Activated T-helper 1 cell treated with anti-CD3 and anti-CD28 coated beads, Interleukin-12 subunit alpha, Interleukin-12 subunit beta, Interleukin-2, Interleukin-4 antibody, amounts not matched to agents 30 ng/mL and 10 ng/mL and 1 ng/mL, durations not matched to agents 14 hours and 24 hours and 36 hours (primary cell): Measurements from ENCODE around the gene LGALS7. TPM values are rescaled to one million over a fixed set of nuclear protein-coding genes. Genes with fewer than 3 reads are reported as not detected.
A peak's percentile ranks its signal among the peaks of the same experiment; 100 is the strongest.

Source experiments
- DNase-seq: peaks from one replicate; pipeline ENCODE4 v3.0.0; 2021; ENCODE audit warnings: low spot score
- H3K27ac Mint-ChIP-seq: one replicate; pipeline ENCODE4 v1.8.0; 2021; ENCODE audit warnings: mild to moderate bottlenecking, mixed read lengths
- H3K27me3 Mint-ChIP-seq: one replicate; pipeline ENCODE4 v1.8.0; 2022; ENCODE audit warnings: mild to moderate bottlenecking, moderate library complexity, mixed read lengths; ENCODE audit not compliant: insufficient read depth
- H3K36me3 Mint-ChIP-seq: one replicate; pipeline ENCODE4 v1.8.0; 2021; ENCODE audit warnings: low read depth, mixed read lengths
- H3K4me1 Mint-ChIP-seq: one replicate; pipeline ENCODE4 v1.8.0; 2021; ENCODE audit warnings: low read depth, mixed read lengths
- H3K4me3 Mint-ChIP-seq: one replicate; pipeline ENCODE4 v1.8.0; 2021; ENCODE audit warnings: mild to moderate bottlenecking, moderate library complexity, mixed read lengths
- H3K9me3 Mint-ChIP-seq: one replicate; pipeline ENCODE4 v1.8.0; 2021; ENCODE audit warnings: mixed read lengths
- intact Hi-C: fragments of 100-400 bp; cut with micrococcal nuclease; formaldehyde crosslinking; loops from one replicate; pipeline ENCODE4 v1.15.1; 2024
- total RNA-seq: library from RNA; stranded (reverse); gene quantifications from 2 replicates; pipeline ENCODE4 v1.2.3, GENCODE V29; 2022

LGALS7 gene
- total RNA-seq, 1 donor from 2014 or later = not detected

DNA sequence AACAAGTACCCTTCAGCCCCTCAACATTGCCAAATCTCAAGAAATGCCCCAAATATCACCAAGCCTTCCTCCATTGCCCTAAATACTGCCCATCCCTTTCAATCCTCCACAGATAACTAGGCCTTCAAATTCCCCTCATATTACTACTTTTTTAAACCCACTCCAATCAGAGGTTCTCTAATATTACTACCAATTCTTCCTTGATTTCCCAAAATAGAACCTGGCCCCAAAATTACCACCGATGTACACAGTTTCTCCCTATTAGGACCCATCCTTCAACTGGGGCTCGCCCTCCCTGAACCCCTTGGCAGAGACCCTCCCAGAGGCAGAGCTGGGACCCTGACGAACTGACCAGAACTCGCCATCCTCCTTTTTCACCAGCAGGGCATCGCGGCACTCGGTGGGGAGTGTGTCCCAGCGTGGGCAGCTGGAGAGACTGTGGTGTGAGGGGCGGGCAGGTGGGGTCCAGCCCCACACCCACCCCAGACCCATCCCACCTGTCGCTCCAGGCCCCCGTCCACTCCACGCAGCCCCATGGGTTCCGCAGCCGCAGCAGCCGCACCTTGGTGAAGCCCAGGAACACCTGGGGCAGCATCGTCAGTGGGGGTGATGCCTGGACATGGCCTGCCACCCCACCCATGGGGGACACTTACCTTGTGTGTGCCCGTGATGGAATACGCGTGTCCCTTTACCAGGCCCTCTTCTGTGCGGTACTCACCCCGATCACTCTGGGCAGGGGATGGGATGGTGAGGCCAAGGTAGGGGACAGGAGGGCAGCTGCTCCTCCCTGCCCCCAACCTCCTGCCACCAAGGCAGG, 35.2 kb downstream of the LGALS7 start:
- H3K4me3 Mint-ChIP-seq = peak overlapping the region; percentile 57

DNA sequence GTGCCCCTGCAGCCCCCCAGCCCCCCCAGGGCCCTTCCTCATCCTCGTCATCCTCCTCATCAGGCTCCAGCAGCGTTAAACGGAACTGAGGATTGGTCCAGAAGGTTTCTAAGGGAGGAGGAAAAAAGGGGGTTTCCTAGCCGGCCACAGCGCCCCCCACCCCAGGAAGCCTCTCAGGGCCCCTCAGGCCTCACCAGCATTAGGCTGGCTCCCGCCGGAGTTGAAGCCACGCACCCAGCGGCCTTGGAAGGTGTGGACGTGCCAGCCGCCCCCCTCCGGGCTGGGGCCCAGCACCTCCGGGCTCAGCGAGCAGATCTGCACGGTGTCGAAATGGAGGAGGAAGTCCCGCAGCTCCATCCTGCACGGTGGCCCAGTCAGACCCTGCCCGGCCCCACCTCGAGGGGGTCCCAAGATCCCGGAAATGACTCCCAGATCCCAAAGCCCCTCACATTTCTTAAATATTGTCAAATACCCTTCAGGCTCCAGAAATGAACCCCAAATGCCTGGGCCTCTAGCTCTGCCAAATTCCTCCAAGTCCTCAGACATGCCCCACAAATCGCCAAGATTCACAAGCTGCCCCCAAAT, 35.9 kb downstream of the LGALS7 start:
- peaks cover 8% of the 10 kb centered on the region for H3K36me3 Mint-ChIP-seq
- intact Hi-C loops = loop anchor here (2.0 kb wide), 1 partner anchor 401 kb away; no protein-coding TSS in a partner anchor
- H3K9me3 Mint-ChIP-seq = no peaks in the 10 kb centered on the region
- peak overlapping the region; percentile 57 for H3K4me3 Mint-ChIP-seq
- DNase-seq = no peak
- H3K4me1 Mint-ChIP-seq = peaks cover 44% of the 10 kb centered on the region
- peaks cover 8% of the 10 kb centered on the region for H3K27me3 Mint-ChIP-seq
- peak overlapping the region; percentile 11 for H3K27ac Mint-ChIP-seq

More for the DNA sequence above, 35.2 kb downstream of the LGALS7 start:
- H3K27me3 Mint-ChIP-seq = peaks cover 8% of the 10 kb centered on the region
- H3K36me3 Mint-ChIP-seq = peaks cover 3% of the 10 kb centered on the region
- peak overlapping the region; percentile 11 for H3K27ac Mint-ChIP-seq
- no peak for DNase-seq
- intact Hi-C loops = loop anchor here (2.0 kb wide), 1 partner anchor 401 kb away; no protein-coding TSS in a partner anchor
- no peaks in the 10 kb centered on the region for H3K9me3 Mint-ChIP-seq
- H3K4me1 Mint-ChIP-seq = peaks cover 39% of the 10 kb centered on the region

DNA sequence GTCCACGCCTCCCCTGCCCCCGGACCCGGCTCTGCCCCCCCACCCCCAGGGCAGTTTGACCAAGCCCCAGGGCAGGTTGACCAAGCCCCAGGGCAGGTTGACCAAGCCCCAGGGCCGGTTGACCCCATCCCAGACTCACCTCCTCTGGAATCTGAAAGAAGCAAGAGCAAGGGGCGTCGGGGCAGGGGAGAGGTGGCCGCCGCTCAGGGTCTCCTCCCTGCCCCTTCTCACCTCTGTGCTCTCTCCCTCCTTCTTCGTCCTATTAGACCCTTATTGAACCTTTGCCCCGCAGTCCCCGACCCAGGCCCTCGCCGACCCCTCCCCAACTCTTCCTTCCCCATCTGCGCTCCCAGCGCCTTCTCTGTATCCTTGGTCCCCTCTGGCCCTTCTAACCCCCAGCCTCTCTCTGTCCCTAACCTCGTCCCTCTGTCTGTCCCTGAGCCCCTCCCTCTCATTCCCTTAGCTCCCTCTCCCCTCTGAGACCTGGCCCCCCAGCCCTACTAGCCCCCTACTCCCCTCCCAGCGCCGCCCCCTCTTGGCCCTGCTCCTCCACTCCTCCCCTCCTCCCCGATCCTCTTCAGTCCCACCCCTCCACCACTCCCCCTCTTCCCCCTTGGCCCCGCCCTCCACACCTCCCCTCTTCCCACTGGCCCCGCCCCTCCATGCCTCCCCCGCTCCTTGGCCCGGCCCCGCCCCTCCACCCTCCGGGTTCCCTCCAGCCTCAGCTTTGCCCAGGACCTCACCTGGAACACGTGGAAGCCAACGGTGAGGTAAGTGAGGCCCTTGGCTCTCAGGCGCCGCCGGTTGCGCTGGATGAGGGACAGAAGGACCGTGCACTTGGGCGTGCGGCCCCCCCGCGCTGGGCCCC, 36.7 kb downstream of the LGALS7 start:
- intact Hi-C loops = loop anchor here (2.0 kb wide), 1 partner anchor 400 kb away; no protein-coding TSS in a partner anchor
- Mint-ChIP-seq H3K4me3 (peak overlapping the region; percentile 61), H3K4me1 (peaks cover 45% of the 10 kb centered on the region), H3K9me3 (no peaks in the 10 kb centered on the region), H3K36me3 (peaks cover 12% of the 10 kb centered on the region), H3K27me3 (peaks cover 8% of the 10 kb centered on the region), H3K27ac (peak overlapping the region; percentile 48)
- DNase-seq = peak; percentile 38

DNA sequence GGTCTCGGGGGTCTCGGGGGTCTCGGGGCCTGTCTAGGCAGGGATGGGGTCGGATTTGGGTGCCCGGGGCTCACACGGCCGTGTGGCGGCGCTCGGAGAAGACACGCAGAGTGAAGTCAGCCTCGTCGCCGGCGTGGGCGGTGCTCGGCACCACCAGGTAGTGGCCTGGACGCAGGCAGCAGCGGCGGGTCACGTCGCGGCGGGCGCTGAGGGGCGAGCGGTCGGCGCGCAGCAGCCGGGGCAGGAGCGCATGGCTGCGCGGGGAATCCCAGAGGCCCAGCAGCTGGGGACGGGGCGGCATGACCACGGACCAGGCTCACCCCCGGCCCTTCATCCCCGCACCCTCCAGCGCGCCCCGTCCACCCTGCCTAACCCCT, 37.3 kb downstream of the LGALS7 start:
- H3K27ac Mint-ChIP-seq = peak overlapping the region; percentile 72
- H3K27me3 Mint-ChIP-seq = peaks cover 8% of the 10 kb centered on the region
- H3K36me3 Mint-ChIP-seq = peaks cover 12% of the 10 kb centered on the region
- intact Hi-C loops = loop anchor here (2.0 kb wide), 1 partner anchor 399 kb away; no protein-coding TSS in a partner anchor
- DNase-seq = peak; percentile 40
- peaks cover 45% of the 10 kb centered on the region for H3K4me1 Mint-ChIP-seq
- peak overlapping the region; percentile 61 for H3K4me3 Mint-ChIP-seq
- no peaks in the 10 kb centered on the region for H3K9me3 Mint-ChIP-seq

DNA sequence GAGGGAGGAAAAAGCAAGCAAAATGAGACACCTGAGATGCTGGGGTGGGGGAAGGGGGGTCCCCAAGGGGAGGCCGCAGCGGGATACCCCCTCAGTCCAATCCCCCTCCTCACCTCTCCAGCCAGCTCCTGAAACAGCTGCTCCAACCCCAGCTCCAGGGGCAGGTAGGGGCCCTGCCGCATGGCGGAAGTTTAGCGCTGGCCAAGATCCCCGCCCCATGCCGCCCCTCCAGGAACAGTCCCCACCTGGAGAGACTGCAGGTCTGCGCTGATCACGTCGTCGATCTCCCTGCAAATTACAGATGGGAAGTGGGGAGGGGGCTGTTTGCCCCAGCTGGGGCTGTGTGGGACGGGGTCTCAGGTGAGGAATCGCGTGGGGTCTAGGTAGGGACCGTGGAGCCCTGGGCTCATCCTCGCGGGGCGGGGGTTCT, 38.0 kb downstream of the LGALS7 start:
- no peak for DNase-seq
- Mint-ChIP-seq H3K9me3 (no peaks in the 10 kb centered on the region), H3K4me1 (peaks cover 45% of the 10 kb centered on the region), H3K27ac (peak overlapping the region; percentile 89), H3K4me3 (peak overlapping the region; percentile 67), H3K27me3 (peaks cover 8% of the 10 kb centered on the region), H3K36me3 (peaks cover 16% of the 10 kb centered on the region)
- intact Hi-C loops = loop anchor here (2.0 kb wide), 1 partner anchor 196 kb away; the partner anchor contains the start of genes MRPS12 and SARS2

DNA sequence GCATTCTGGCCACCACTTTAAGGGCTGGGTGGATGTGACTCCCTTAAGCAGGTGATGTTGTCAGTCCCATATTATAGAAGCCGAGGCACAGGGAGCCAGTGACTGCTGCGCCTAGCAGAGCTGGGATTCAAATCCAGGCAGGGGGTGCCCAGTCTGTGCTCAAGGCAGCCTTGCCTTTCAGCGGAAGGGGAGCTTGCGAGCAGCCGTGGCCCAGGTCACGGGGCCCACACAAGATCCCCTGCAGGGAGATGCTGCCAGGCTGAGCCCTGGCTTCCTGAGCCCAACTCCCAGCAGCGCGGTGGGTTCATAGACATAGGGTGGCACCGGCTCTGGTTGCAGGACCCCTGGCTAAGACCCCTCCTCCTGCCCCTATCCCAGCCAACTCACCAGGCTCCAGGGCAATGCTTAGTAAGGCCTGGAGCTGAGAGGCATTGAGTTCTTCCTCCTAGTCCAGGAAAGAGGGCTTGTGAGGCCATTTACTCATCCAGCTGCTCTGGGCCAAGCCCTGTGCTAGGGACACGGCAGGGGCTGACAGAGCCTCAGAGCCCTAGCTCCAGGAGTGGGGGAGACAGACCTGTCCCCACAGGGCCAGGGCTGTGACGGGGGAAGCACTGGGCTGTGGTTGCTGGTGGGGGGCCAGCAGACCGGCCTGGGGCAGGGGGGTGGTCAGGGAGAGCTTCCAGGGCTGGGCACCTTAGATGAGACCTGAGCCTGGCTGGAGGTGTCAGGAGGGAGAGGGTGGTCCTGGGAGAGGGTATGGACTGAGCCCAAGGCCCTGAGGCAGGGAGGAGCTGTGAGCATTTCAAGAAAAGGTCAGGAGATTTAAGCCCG, 38.7 kb downstream of the LGALS7 start:
- Mint-ChIP-seq H3K36me3 (peaks cover 20% of the 10 kb centered on the region), H3K4me1 (peaks cover 44% of the 10 kb centered on the region), H3K4me3 (peak overlapping the region; percentile 67), H3K9me3 (no peaks in the 10 kb centered on the region), H3K27ac (peak overlapping the region; percentile 89), H3K27me3 (peaks cover 8% of the 10 kb centered on the region)
- DNase-seq = peak; percentile 24
- intact Hi-C loops = loop anchor here (2.0 to 5.0 kb wide), 2 partner anchors 77 to 196 kb away; partner anchors contain the start of genes MRPS12 and SARS2

DNA sequence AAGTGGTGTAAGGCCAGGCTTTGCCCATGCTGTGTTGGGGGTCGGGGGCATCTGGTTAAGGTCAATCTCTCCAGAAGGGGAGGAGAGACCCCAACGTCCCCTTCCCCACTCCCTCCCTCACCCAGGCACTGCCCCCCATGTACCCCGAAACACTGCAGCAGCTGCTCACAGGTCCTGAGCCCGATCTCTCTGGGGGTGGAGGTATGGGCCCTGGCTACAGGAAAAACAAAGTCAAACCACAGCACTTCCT, 39.2 kb downstream of the LGALS7 start:
- intact Hi-C loops = loop anchor here (2.0 to 5.0 kb wide), 2 partner anchors 77 to 197 kb away; partner anchors contain the start of genes MRPS12 and SARS2
- H3K27ac Mint-ChIP-seq = peak overlapping the region; percentile 89
- peaks cover 23% of the 10 kb centered on the region for H3K36me3 Mint-ChIP-seq
- H3K27me3 Mint-ChIP-seq = peaks cover 8% of the 10 kb centered on the region
- no peak for DNase-seq
- peaks cover 44% of the 10 kb centered on the region for H3K4me1 Mint-ChIP-seq
- H3K9me3 Mint-ChIP-seq = no peaks in the 10 kb centered on the region
- peak overlapping the region; percentile 67 for H3K4me3 Mint-ChIP-seq

DNA sequence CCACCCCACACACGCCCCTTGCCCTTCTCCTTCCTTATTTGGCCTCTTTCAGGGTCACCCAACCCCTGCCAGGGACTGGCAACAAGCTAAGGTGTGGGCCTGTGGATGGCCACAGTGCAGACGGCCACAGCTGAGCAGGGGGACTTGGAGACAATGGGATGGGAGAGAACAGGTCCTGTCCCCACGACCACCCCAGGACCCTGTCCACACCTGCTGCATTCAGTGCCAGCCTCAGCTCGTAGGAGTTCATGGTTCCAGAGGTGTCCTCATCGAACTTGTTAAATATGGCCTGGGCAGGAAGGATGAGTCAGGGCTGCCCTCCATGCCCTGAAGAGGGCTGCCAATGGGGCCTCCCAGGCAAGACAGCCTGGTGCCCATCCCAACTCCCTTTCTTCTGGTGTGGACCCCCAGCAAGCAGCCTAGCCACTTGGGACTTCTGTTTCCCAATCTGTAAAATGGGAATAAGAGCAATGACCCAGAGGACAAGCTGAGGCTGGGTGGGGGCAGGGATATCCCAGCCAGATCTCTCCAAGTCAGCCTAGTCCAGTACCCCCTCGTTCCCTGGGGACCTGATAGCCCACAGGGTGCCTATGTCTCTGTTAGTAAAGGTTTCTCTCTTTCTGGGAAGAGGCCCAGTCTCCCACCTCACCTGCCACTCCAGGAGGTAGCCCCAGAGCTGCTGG, 39.7 kb downstream of the LGALS7 start:
- Mint-ChIP-seq H3K9me3 (no peaks in the 10 kb centered on the region), H3K36me3 (peaks cover 26% of the 10 kb centered on the region), H3K4me3 (peak overlapping the region; percentile 67), H3K4me1 (peaks cover 42% of the 10 kb centered on the region), H3K27me3 (peaks cover 8% of the 10 kb centered on the region), H3K27ac (peak overlapping the region; percentile 89)
- intact Hi-C loops = loop anchor here (2.0 to 5.0 kb wide), 2 partner anchors 76 to 197 kb away; partner anchors contain the start of genes MRPS12 and SARS2
- DNase-seq = no peak

DNA sequence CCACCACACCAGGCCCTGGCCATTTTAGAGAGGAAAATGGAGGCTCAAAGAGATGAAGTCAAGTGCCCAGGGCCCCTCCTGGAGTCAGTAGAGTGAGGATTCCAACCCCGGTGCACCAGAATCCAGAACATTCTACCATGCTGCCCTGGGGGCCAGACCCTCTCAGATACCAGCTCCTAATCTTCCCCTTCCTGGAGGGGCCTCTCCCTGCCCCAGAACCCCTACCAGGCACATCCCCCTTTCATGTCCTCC, 40.1 kb downstream of the LGALS7 start:
- Mint-ChIP-seq H3K27me3 (peaks cover 8% of the 10 kb centered on the region), H3K27ac (peak overlapping the region; percentile 89), H3K36me3 (peaks cover 29% of the 10 kb centered on the region), H3K4me1 (peaks cover 39% of the 10 kb centered on the region), H3K9me3 (no peaks in the 10 kb centered on the region), H3K4me3 (no peak overlapping the region)
- DNase-seq = no peak
- intact Hi-C loops = loop anchor here (5.0 kb wide), 1 partner anchor 76 kb away; no protein-coding TSS in a partner anchor

DNA sequence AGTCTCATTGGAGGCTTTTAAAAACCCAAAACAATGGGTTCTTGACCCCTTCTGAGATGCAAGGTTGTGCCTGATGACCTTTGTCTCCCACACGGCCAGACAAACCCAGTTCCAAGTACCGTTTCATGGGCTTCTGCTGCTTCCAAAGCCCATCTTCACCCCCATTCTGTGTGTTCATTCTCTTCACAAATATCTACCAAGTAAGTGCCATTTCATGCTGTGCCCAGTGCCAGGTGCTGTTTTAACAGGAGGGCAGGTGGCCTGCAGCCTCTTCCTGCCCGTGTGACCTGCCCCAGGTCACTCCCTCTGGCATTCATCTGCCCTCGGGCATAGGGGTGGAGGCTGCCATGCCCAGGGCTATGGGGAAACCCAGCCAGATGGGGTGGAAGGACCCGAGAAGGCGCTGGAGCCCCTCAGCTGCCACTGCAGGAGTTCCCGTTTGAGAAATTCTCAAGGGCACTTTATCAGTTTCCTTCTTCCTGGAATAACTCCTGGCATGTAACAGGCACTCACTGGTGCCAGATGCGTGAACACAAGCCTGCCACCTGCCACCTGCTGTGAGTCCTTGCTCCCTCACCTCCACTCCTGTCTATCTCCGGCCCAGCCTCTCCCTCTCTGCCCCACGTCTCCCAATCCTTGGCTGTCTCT, 41.5 kb downstream of the LGALS7 start:
- Mint-ChIP-seq H3K9me3 (no peaks in the 10 kb centered on the region), H3K36me3 (peaks cover 28% of the 10 kb centered on the region), H3K27me3 (peaks cover 2% of the 10 kb centered on the region), H3K4me3 (no peak overlapping the region), H3K27ac (peak overlapping the region; percentile 52), H3K4me1 (peaks cover 36% of the 10 kb centered on the region)
- DNase-seq = no peak
- intact Hi-C loops = loop anchor here (5.0 kb wide), 1 partner anchor 74 kb away; no protein-coding TSS in a partner anchor
